Muscle of leg (tissue), 11 donors: Measurements from ENCODE around the gene TAX1BP1. TPM values are rescaled to one million over a fixed set of nuclear protein-coding genes. Genes with fewer than 3 reads are reported as not detected.

Experiments used
- DNase-seq: peaks from one replicate; pipeline ENCODE4 v3.0.0; 2013
- H3K27ac ChIP-seq: one replicate; pipeline ENCODE4 v1.5.1; 2013; ENCODE audit warnings: mild to moderate bottlenecking, low read length, control low read depth
- H3K27me3 ChIP-seq: one replicate; pipeline ENCODE4 v1.6.1; 2013; ENCODE audit warnings: low read length; ENCODE audit not compliant: control insufficient read depth, insufficient read depth
- H3K36me3 ChIP-seq: one replicate; pipeline ENCODE4 v1.6.1; 2013; ENCODE audit warnings: low read length; ENCODE audit not compliant: control insufficient read depth, insufficient read depth
- H3K4me1 ChIP-seq: one replicate; pipeline ENCODE4 v1.6.1; 2013; ENCODE audit warnings: low read length; ENCODE audit not compliant: control insufficient read depth, insufficient read depth
- H3K4me3 ChIP-seq: one replicate; pipeline ENCODE4 v1.5.1; 2013; ENCODE audit warnings: low read length, control low read depth
- H3K9me3 ChIP-seq: replicated peaks from 2 replicates; pipeline ENCODE4 v1.6.1; 2013; ENCODE audit warnings: low read depth, low read length; ENCODE audit not compliant: control insufficient read depth
- WGBS: methylation state at CpG from one replicate; pipeline ENCODE4 v1.1.5; 2013; ENCODE audit warnings: missing lambda C conversion rate; ENCODE audit not compliant: insufficient coverage; 5-methylcytosine and 5-hydroxymethylcytosine counted together
- polyA plus RNA-seq, 8 donors: library from polyadenylated mRNA; unstranded; fragments of 120-200 nt; gene quantifications; one replicate each; pipeline versions ENCODE4 v1.2.1 to v1.2.3, GENCODE V29; 2013; ENCODE audit warnings: inconsistent platforms in 1 of 8, low replicate concordance in 1 of 8; ENCODE audit not compliant: insufficient read length in 8 of 8, insufficient read depth in 1 of 8
- total RNA-seq: library from RNA; stranded (reverse); fragments of 120-200 nt; gene quantifications from one replicate; pipeline ENCODE4 v1.2.4, GENCODE V29; 2013

The TAX1BP1 gene
- total and polyA plus RNA-seq, 9 donors = 43.6 to 62.4 (median 55.2) TPM

GRCh38 chr7:27750316-27750715, 10.4 kb downstream of the TAX1BP1 start:
- peaks cover 9% of the 10 kb centered on the region for H3K36me3 ChIP-seq
- H3K4me1 ChIP-seq = no peaks in the 10 kb centered on the region
- no peak overlapping the region for H3K4me3 ChIP-seq
- no peaks in the 10 kb centered on the region for H3K27me3 ChIP-seq
- 80% methylated on average over 1 of the region's 2 CpGs for WGBS
- no peak overlapping the region for H3K27ac ChIP-seq
- no peak for DNase-seq
- no peaks in the 10 kb centered on the region for H3K9me3 ChIP-seq

DNA sequence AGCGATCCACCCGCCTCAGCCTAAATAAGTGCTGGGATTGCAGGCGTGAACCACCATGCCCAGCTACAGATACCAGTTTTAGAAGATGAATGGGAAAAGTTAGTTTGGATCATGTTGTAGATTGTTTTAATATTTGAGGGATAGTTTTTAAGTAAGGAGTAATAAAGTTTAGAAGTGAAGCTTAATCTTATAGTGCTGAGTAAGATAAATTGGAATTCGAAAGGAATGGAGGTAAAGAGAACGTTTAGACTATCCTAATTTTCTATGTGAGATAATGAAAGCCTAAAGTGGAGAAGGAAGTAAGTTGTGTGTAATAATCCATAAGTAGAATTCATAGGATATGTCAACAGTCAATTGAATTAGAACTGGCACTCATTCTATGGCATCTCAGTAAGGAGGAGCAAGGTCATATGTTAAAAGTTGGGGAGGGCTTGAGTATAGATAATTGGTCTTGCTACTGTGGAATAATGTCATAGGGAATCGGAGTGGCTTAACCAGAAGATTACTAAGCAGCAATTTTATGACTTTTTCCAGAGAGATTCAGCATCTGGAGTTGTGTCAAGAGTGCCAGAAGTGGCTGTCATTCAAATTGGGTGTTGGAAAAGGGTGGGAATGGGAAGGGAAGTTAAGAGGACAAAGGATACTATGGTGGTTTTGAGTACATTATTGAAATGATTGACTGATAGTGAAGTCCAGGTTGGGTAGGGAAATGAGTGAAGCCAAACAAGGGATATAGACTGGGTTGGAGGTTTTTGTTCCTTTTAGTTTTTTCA, 12.1 kb downstream of the TAX1BP1 start:
- H3K9me3 ChIP-seq = no peaks in the 10 kb centered on the region
- H3K36me3 ChIP-seq = peaks cover 11% of the 10 kb centered on the region
- 89% methylated on average over 4 of the region's 6 CpGs for WGBS
- no peak overlapping the region for H3K4me3 ChIP-seq
- no peaks in the 10 kb centered on the region for H3K27me3 ChIP-seq
- H3K27ac ChIP-seq = no peak overlapping the region
- DNase-seq = peak; percentile 14
- no peaks in the 10 kb centered on the region for H3K4me1 ChIP-seq

GRCh38 chr7:27753863-27754262, 13.9 kb downstream of the TAX1BP1 start:
- no peak overlapping the region for H3K4me3 ChIP-seq
- H3K9me3 ChIP-seq = no peaks in the 10 kb centered on the region
- H3K36me3 ChIP-seq = peaks cover 11% of the 10 kb centered on the region
- no peaks in the 10 kb centered on the region for H3K27me3 ChIP-seq
- no CpG with 5 or more reads among the region's 1 CpG for WGBS
- no peaks in the 10 kb centered on the region for H3K4me1 ChIP-seq
- no peak overlapping the region for H3K27ac ChIP-seq
- DNase-seq = no peak

- Histone ChIP-seq H3K4me1 (no peaks in the 10 kb centered on the region), H3K36me3 (peaks cover 3% of the 10 kb centered on the region), H3K9me3 (no peaks in the 10 kb centered on the region), H3K4me3 (no peak overlapping the region), H3K27ac (no peak overlapping the region), H3K27me3 (no peaks in the 10 kb centered on the region)
- no peak for DNase-seq
Observed at GRCh38 chr7:27756298-27756697, 16.3 kb downstream of the TAX1BP1 start.

DNA sequence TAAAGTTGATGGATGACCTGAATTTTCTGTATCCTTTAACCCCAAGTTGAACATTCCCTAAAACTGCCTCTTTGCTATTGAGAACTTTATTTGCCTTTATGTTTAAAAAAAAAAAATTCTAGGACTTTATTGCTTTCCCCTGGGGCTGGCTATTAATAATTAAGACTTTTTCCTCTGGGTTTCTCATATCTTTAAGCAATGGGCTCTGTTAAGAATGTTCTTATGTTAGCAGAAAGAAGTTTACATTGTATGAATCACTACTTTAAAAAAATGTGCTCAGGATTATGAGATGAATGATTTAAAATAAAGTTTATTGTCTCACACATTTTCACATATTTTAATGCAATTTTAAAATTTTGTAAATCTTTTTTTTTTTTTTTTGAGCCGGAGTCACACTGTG, 19.5 kb downstream of the TAX1BP1 start:
- no peaks in the 10 kb centered on the region for H3K27me3 ChIP-seq
- no peak overlapping the region for H3K4me3 ChIP-seq
- peaks cover 2% of the 10 kb centered on the region for H3K36me3 ChIP-seq
- H3K9me3 ChIP-seq = no peaks in the 10 kb centered on the region
- no peaks in the 10 kb centered on the region for H3K4me1 ChIP-seq
- no peak for DNase-seq
- WGBS = no CpG with 5 or more reads among the region's 1 CpG
- H3K27ac ChIP-seq = no peak overlapping the region

DNA sequence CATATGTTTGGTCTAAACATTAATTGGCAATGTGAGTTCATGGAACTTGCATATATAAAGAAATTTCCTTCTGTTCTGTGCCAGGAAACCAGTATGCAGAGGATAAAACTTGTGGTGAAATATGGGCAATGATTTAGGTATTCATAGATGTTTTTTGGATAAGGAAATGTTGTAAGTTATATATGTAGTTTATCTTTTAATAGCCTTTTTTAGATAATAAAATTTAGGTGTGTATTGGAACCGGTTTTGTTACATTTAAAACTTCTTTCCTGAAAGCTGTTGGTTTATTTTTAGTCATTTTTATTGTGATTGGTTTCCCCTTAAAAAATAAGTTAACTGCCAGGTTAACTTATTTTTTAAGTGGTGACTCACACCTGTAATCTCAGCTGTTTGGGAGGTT, 22.1 kb downstream of the TAX1BP1 start:
- Histone ChIP-seq H3K27me3 (no peaks in the 10 kb centered on the region), H3K36me3 (peaks cover 6% of the 10 kb centered on the region), H3K4me3 (no peak overlapping the region), H3K4me1 (no peaks in the 10 kb centered on the region), H3K27ac (no peak overlapping the region), H3K9me3 (no peaks in the 10 kb centered on the region)
- no CpG with 5 or more reads among the region's 1 CpG for WGBS
- DNase-seq = no peak

DNA sequence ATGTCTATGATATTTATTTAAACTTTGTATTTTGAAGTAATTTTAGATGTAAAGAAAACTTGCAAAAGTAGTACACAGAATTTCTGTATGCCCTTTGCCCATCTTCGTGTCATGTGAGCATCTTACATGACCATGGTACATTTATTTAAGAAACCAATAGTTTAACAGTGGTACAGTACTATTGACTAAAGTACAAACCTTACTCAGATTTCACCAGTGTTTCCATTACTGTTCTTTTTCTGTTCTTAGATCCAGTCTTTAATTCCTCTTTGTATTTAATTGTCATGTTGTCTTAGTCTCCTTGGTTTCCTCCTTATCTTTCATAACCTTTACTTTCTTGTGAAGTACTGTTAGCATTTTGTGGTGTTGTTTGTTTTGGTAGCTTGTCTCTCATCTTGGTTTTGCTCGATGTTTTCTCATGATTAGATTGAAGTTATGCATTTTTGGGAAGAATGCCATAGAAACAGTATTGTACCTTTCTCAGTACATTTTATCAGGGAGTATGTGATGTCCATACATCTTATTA, 24.1 kb downstream of the TAX1BP1 start:
- Histone ChIP-seq H3K36me3 (peaks cover 6% of the 10 kb centered on the region), H3K27me3 (no peaks in the 10 kb centered on the region), H3K4me1 (no peaks in the 10 kb centered on the region), H3K9me3 (no peaks in the 10 kb centered on the region), H3K4me3 (no peak overlapping the region), H3K27ac (no peak overlapping the region)
- DNase-seq = no peak
- no CpG with 5 or more reads among the region's 2 CpGs for WGBS

DNA sequence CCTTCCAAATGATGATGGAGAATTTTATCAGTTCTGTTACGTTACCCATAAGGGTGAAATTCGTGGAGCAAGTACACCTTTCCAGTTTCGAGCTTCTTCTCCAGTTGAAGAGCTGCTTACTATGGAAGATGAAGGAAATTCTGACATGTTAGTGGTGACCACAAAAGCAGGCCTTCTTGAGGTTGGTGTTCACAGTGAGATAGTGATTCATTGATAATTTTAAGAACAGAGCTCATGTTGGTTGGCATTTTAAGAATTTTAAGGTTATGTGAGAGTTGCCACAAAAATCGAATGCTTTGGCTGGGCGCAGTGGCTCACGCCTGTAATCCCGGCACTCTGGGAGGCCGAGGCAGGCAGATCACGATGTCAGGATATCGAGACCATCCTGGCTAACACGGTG, 25.9 kb downstream of the TAX1BP1 start:
- 98% methylated on average over 6 of the region's 11 CpGs for WGBS
- H3K27ac ChIP-seq = no peak overlapping the region
- no peaks in the 10 kb centered on the region for H3K9me3 ChIP-seq
- no peak overlapping the region for H3K4me3 ChIP-seq
- no peak for DNase-seq
- no peaks in the 10 kb centered on the region for H3K27me3 ChIP-seq
- H3K36me3 ChIP-seq = peaks cover 6% of the 10 kb centered on the region
- H3K4me1 ChIP-seq = no peaks in the 10 kb centered on the region

- no peak overlapping the region for H3K4me3 ChIP-seq
- no peak for DNase-seq
- H3K27me3 ChIP-seq = no peaks in the 10 kb centered on the region
- no peaks in the 10 kb centered on the region for H3K9me3 ChIP-seq
- H3K4me1 ChIP-seq = no peaks in the 10 kb centered on the region
- H3K36me3 ChIP-seq = peaks cover 11% of the 10 kb centered on the region
- H3K27ac ChIP-seq = no peak overlapping the region
Observed at GRCh38 chr7:27767374-27767773, 27.4 kb downstream of the TAX1BP1 start.

- no peak for DNase-seq
- no peaks in the 10 kb centered on the region for H3K9me3 ChIP-seq
Observed at GRCh38 chr7:27771111-27771510, 31.1 kb downstream of the TAX1BP1 start.

More at GRCh38 chr7:27771111-27771510, 31.1 kb downstream of the TAX1BP1 start:
- Histone ChIP-seq H3K4me3 (no peak overlapping the region), H3K36me3 (peaks cover 8% of the 10 kb centered on the region), H3K27ac (no peak overlapping the region), H3K4me1 (no peaks in the 10 kb centered on the region), H3K27me3 (no peaks in the 10 kb centered on the region)
- WGBS = no CpG with 5 or more reads among the region's 2 CpGs
